HFFc6 (cell line): ENCODE measurements around the gene RPAP2. TPM values are rescaled to one million over a fixed set of nuclear protein-coding genes. Genes with fewer than 3 reads are reported as not detected.

ENCODE experiments used
- DNase-seq: peaks from one replicate; pipeline ENCODE4 v3.0.0-alpha.2; 2018
- H3K27ac Mint-ChIP-seq: 2 replicates; pipeline ENCODE4 v1.8.0; 2020; ENCODE audit warnings: mild to moderate bottlenecking, mixed read lengths
- H3K27me3 Mint-ChIP-seq: 2 replicates; pipeline ENCODE4 v1.8.0; 2021; ENCODE audit warnings: mild to moderate bottlenecking, moderate library complexity, mixed read lengths; ENCODE audit not compliant: insufficient read depth
- H3K36me3 Mint-ChIP-seq: 2 replicates; pipeline ENCODE4 v1.8.0; 2021; ENCODE audit warnings: low read depth, mixed read lengths
- H3K4me1 Mint-ChIP-seq: 2 replicates; pipeline ENCODE4 v1.8.0; 2020; ENCODE audit warnings: low read depth, mixed read lengths
- H3K4me3 Mint-ChIP-seq: 2 replicates; pipeline ENCODE4 v1.8.0; 2020; ENCODE audit warnings: mild to moderate bottlenecking, moderate library complexity, mixed read lengths
- H3K9me3 Mint-ChIP-seq: 2 replicates; pipeline ENCODE4 v1.8.0; 2020; ENCODE audit warnings: mild to moderate bottlenecking, mixed read lengths
- CTCF ChIP-seq: fragments of 200-600 bp; sonication (generic); IDR thresholded peaks from 2 replicates; pipeline ENCODE4 v1.5.0; 2021; ENCODE audit warnings: antibody characterized with exemption, mild to moderate bottlenecking
- total RNA-seq, 6 experiments: library from RNA; stranded (reverse); fragmentation: NEBNext Ultra II Directional; extraction: Animal tissue kit (Norgen Biotek cat#: 25700); gene quantifications; 2 replicates in 1 of 6; 3 replicates in 5 of 6; pipeline ENCODE4 v1.2.3, GENCODE V29; 2021

Gene RPAP2
- total RNA-seq, 6 experiments from 2014 or later: 18.4 to 24.8 (median 21.0) TPM

- Mint-ChIP-seq H3K36me3 (peaks cover 15% of the 10 kb centered on the region), H3K4me3 (peak overlapping the region; percentile 98), H3K27ac (peak overlapping the region; percentile 98), H3K9me3 (no peaks in the 10 kb centered on the region), H3K27me3 (no peaks in the 10 kb centered on the region), H3K4me1 (peaks cover 37% of the 10 kb centered on the region)
- DNase-seq: no peak
- TF ChIP-seq CTCF: no peak
Measured at GRCh38 chr1:92299477-92300150, 755 bp downstream of the RPAP2 start.

GRCh38 chr1:92301021-92301420, 2.2 kb downstream of the RPAP2 start:
- DNase-seq: no peak
- H3K36me3 Mint-ChIP-seq: peaks cover 16% of the 10 kb centered on the region
- no peaks in the 10 kb centered on the region for H3K9me3 Mint-ChIP-seq
- no peak for TF ChIP-seq CTCF
- no peak overlapping the region for H3K4me3 Mint-ChIP-seq
- H3K4me1 Mint-ChIP-seq: peaks cover 31% of the 10 kb centered on the region
- H3K27ac Mint-ChIP-seq: no peak overlapping the region
- H3K27me3 Mint-ChIP-seq: no peaks in the 10 kb centered on the region; the same call in 1 of the 2 replicates

- peaks cover 8% of the 10 kb centered on the region for H3K4me1 Mint-ChIP-seq
- DNase-seq: no peak
- H3K4me3 Mint-ChIP-seq: no peak overlapping the region
- peaks cover 13% of the 10 kb centered on the region for H3K36me3 Mint-ChIP-seq
- H3K27me3 Mint-ChIP-seq: no peaks in the 10 kb centered on the region; the same call in 1 of the 2 replicates
- TF ChIP-seq CTCF: no peak
- H3K9me3 Mint-ChIP-seq: no peaks in the 10 kb centered on the region
- no peak overlapping the region for H3K27ac Mint-ChIP-seq
Measured at GRCh38 chr1:92306020-92306419, 7.2 kb downstream of the RPAP2 start.

- Mint-ChIP-seq H3K36me3 (peaks cover 18% of the 10 kb centered on the region), H3K4me3 (no peak overlapping the region), H3K9me3 (no peaks in the 10 kb centered on the region), H3K27me3 (no peaks in the 10 kb centered on the region; the same call in 1 of the 2 replicates), H3K27ac (no peak overlapping the region), H3K4me1 (no peaks in the 10 kb centered on the region)
- TF ChIP-seq CTCF: no peak
- DNase-seq: no peak
Measured at GRCh38 chr1:92307980-92308379, 9.1 kb downstream of the RPAP2 start.

- peak; percentile 22 for DNase-seq
- peak; percentile 87 for TF ChIP-seq CTCF
- no peaks in the 10 kb centered on the region for H3K9me3 Mint-ChIP-seq
- H3K4me1 Mint-ChIP-seq: no peaks in the 10 kb centered on the region
- peaks cover 13% of the 10 kb centered on the region; the same call in 1 of the 2 replicates for H3K36me3 Mint-ChIP-seq
- no peak overlapping the region for H3K27ac Mint-ChIP-seq
- H3K4me3 Mint-ChIP-seq: no peak overlapping the region
- H3K27me3 Mint-ChIP-seq: no peaks in the 10 kb centered on the region
Measured at GRCh38 chr1:92310185-92310597, 11.3 kb downstream of the RPAP2 start.
